Superior temporal gyrus (tissue), 1 donor: ENCODE measurements around the gene AP4B1.

Experiments used
- DNase-seq: peaks from one replicate; pipeline ENCODE4 v3.0.0-alpha.2; 2016; ENCODE audit errors: extremely low spot score

Gene AP4B1

GRCh38 chr1:113930499-113931161, 26.0 kb upstream of the AP4B1 start:
- no peak for DNase-seq

DNA sequence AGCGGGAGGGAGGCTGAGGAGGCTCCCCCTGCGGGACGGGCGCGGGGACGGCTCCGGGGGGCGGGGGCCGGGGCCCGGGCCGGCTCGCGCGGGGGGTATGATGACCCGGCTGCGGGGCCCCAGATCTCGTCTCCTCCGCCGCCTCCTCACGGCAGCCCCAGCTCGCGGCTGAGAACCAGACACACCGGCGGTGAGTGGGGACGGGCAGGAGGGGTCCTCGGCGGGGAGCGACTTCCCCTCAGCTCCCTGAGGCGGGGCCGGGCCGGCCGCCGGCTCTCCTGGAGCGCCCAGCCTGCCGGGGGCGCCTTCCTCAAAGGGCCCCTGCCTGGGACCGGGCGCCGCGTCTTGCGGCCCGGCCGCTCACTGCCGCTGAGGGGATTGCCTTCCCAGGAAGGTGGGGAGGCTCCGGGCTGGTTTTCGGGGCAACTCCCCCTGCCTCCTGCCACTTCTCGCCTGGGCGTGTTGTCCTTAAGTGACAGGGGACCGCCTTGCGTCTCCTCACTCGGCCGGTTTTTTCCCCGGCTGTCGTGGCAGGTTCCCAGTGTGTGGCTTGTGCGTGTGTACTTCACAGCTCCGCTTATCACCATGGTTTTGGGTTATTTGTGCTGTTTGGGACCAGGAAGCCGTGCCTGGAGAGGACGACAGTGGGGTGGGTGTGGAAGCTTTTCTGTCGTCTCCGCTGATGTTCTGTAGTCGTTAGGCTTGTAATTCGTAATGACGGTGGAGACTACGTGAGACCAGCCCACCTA, 25.3 kb upstream of the AP4B1 start:
- DNase-seq: no peak

GRCh38 chr1:113928941-113929749, 24.5 kb upstream of the AP4B1 start, which contains the start of gene HIPK1:
HIPK1 (plus strand) TSS chr1:113929324.
- peak; percentile 93 for DNase-seq

GRCh38 chr1:113928187-113928930, 23.8 kb upstream of the AP4B1 start:
- peak; percentile 60 for DNase-seq

GRCh38 chr1:113924473-113924872, 19.9 kb upstream of the AP4B1 start:
- no peak for DNase-seq

GRCh38 chr1:113922957-113923356, 18.4 kb upstream of the AP4B1 start:
- no peak for DNase-seq

- no peak for DNase-seq
Measured at GRCh38 chr1:113918243-113918642, 13.6 kb upstream of the AP4B1 start.

DNA sequence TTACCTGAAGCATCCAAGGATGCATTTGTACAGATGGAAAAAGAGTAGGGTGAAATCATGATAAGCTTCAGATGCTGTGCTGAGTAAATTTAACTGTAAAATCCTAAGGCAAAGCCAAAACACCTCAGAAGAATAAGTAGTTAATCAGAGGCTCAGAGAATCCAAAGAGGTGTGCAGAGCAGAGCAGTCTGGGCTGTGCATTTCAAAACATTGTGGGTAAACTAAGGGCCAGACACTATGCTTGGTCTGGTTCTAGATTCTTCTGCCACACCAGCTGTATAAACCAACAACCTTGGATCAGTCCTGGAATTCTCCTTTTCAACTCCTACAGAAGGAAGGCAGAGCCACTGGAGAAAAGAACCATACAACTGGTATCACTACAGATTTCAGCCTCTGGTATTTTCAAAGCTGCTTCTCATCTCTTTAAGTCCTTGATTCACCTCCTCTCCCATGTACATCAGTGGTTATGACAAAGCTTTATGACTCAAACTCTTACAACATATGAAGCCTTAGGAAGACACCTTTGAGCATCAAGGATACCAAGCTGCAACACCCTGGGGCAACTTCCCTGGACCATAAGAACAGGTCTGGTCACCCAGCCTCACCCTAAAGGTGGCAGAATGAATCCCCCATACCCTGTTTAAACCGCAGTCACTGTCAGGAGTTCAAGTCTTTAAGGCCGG, 12.9 kb upstream of the AP4B1 start:
- DNase-seq: no peak

GRCh38 chr1:113916974-113917373, 12.4 kb upstream of the AP4B1 start:
- DNase-seq: no peak

DNA sequence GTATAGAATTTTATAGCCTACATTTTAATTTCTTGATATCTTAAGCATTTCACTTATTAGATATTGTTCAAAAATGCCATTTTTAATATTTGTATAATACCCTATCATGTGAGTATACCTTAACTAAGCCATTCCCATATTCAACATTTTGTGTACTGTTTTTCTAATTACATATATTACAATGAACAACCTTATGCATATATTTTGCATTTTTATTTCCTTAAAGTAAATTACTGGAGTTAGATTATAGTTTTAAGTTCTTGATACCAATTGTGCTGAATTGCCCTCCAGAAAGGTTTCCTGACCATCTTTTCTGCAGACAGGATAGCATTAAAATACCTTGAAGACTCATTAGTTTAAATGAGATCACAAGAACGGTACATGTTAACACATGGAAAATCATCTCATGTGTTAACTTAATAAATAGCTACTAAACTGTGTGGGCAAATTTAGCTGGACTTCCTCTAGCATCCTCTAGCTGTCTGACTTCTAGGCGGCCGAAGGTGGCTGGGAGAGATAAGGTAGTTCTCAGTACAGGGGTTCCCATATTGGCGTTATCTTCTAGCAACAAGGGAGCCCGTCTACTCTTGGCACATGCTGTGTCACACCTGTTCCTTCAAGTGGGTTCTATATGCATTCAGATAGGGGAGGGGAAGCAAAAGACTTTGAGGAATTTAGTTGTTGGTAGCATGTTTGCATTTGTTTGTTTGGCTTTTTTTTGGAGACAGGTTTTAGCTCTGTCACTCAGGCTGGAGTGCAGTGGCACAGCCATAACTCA, 9.5 kb upstream of the AP4B1 start:
- DNase-seq: no peak

DNA sequence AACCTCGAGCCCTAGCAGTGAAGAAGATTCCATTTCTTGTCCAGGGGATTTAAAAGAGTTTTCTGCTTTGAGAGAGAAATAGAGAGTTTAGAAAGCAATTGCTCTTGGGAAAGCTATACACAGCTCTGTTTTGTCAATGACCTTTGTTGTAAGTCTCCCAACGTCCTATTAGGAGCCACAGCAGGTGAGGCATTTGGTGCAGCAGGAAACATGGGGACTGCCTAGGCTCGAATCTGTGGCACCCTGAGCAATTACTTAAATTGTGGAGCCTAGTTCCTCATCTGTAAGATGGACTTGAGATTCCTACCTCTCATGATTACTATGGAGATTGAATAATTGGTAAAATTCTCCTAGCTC, 8.7 kb upstream of the AP4B1 start:
- DNase-seq: no peak

DNA sequence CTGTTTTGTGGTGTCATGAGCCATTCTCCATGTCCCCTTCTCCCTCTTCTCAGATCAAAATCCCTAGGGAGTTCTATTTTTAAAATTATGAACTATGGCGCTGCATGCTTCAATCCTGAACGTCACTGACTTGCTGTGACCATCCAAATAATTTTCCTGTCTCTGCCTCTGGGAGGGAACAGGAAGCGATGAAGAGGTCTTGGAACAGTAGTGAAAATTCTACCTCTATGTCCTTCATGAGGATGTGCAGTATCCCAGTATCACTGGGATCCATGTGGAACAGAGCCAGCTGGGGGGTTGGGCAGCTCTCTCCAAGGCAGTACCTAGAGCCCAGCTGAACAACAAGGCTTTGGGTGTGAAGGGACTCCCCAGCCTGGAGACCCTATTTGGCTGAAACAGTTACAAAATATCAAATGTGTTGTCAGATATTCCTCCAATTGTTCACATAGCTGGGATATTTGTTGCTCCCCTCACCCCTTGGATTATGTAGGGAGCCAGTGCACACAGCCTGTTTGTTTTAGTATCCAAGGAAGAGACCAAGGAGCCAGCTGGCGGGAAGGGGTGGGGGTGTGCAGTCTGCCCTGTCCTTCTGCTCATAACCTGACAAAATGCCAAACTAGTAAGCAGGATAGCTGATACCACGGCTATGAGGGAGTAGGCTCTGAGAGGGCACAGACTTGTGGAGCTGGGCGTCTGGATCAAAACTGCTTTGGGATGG, 8.2 kb upstream of the AP4B1 start:
- DNase-seq: no peak

GRCh38 chr1:113905435-113905861, 849 bp upstream of the AP4B1 start:
- DNase-seq: no peak

GRCh38 chr1:113904293-113904673, 316 bp downstream of the AP4B1 start:
- no peak for DNase-seq

DNA sequence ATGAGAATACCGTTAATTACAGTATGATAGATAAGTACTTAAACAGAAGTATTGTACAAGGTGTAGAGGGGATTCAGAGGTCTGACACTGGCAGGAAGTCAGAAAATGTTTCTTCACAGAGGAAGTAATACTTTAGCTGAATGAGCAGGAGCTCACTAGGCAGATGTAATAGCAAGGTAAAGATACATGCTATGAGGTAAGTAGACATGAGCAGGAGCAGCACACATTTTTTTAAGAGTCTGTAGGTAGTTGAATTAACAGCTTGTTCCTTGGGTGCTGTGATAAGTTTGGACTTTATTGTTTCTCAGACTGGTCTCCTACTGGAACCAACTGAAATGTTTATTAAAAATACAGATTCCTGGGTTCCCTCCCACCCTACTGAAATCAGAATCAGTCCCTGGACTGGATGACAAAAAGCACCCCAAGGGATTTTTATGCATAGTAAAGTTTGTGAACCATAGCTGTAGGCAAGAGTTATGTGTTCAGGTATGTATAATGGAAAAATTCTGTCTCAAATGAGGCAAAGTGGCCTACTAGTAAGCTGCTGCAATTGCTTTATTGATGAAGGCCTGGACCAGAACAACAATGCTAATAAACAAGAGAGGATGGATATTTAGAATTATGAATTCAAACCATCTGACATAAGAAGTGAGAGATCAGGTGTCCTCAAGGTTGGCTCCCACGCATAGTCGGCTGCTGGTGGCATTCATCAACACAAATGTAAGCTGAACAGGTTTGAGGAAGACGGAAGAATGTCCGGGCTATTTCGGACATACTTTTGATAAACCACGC, 902 bp downstream of the AP4B1 start:
- DNase-seq: no peak

GRCh38 chr1:113901191-113901590, 3.4 kb downstream of the AP4B1 start:
- no peak for DNase-seq

- DNase-seq: no peak
Measured at GRCh38 chr1:113899111-113899510, 5.5 kb downstream of the AP4B1 start.

DNA sequence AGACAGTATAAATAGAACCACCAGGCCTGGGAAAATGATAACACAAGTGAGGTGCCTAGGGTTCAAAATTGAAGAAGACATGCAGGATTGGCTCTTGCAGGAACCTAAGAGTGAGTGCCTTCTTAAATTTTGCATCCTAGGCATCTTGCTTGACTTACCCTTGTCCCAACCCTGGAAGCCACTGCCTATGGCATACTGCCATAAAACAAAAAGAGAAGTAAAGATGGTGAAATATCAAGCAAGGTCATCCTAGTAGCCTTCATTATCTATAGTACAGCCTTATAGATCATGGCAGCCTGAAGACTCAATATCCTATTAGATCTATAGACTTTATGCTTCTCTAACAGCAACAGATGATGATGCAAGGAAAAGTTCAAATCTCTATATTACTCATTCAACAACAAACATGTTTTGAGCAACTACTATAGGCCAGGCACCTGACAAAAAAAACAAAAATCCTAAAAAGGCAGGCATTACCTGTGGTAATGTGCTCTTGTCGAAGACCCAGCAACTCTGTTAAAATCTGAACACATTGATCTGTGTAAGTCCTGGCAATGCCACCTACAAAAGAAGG, 6.3 kb downstream of the AP4B1 start:
- DNase-seq: no peak

DNA sequence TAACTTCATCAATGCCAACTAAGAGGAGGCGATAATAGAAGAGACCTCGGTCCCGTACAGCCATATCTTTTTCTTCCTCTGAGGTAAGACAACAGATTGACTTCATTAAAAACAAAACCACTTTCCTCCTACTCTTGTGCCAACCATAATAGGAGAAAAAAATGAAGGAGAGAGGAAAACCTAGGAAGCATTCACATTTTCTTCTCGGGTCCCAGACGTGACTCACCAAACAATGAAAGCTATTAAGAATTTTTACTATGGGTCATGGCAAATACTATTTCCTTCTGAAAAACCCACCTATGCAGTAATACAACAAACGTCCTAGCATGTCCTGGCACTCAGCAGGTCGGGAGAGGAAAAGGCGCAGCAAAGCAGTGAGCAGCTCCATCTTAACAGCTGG, 8.6 kb downstream of the AP4B1 start:
- DNase-seq: no peak
